GM23338 (cell line): ENCODE data around the gene SREBF2. TPM values are rescaled to one million over a fixed set of nuclear protein-coding genes. Genes with fewer than 3 reads are reported as not detected.

Experiments
- ATAC-seq: fragments of 200-7000 bp; cut with Tn5 transposase; 3 replicates; pipeline ENCODE4 v1.9.1; 2020
- DNase-seq: peaks from one replicate; pipeline ENCODE4 v3.0.0-alpha.2; 2015; ENCODE audit warnings: low spot score
- H2AFZ ChIP-seq: fragments of 200-600 bp; sonication (generic); 2 replicates; pipeline ENCODE4 v1.8.0; 2016; ENCODE audit warnings: antibody characterized with exemption, mild to moderate bottlenecking, moderate library complexity
- H3F3A ChIP-seq: fragments of 200-600 bp; sonication (generic); replicated peaks from 2 replicates; pipeline ENCODE4 v1.8.0; 2017; ENCODE audit warnings: antibody characterized with exemption, mixed run types, low read depth
- H3K27ac ChIP-seq: fragments of 200-600 bp; sonication (generic); 2 replicates; pipeline ENCODE4 v1.6.1; 2016; ENCODE audit warnings: low read depth
- H3K27me3 ChIP-seq: fragments of 200-600 bp; sonication (generic); 2 replicates; pipeline ENCODE4 v1.8.0; 2016; ENCODE audit warnings: mild to moderate bottlenecking, mixed run types, moderate library complexity; ENCODE audit not compliant: insufficient read depth
- H3K36me3 ChIP-seq: fragments of 200-600 bp; sonication (generic); 2 replicates; pipeline ENCODE4 v1.8.0; 2016; ENCODE audit warnings: mild to moderate bottlenecking; ENCODE audit not compliant: insufficient read depth
- H3K4me1 ChIP-seq: fragments of 200-600 bp; sonication (generic); 2 replicates; pipeline ENCODE4 v1.8.0; 2016; ENCODE audit warnings: mild to moderate bottlenecking, moderate library complexity; ENCODE audit not compliant: insufficient read depth
- H3K4me2 ChIP-seq: fragments of 200-600 bp; sonication (generic); 2 replicates; pipeline ENCODE4 v1.7.1; 2017; ENCODE audit warnings: mixed run types
- H3K4me3 ChIP-seq: fragments of 200-600 bp; sonication (generic); 2 replicates; pipeline ENCODE4 v1.6.1; 2016; ENCODE audit warnings: mixed run types
- H3K79me2 ChIP-seq: fragments of 200-600 bp; sonication (generic); replicated peaks from 2 replicates; pipeline ENCODE4 v1.8.0; 2017; ENCODE audit warnings: mild to moderate bottlenecking; ENCODE audit not compliant: insufficient read depth
- H3K9me2 ChIP-seq: fragments of 200-600 bp; sonication (generic); 2 replicates; pipeline ENCODE4 v1.8.0; 2017; ENCODE audit not compliant: insufficient read depth
- H4K20me1 ChIP-seq: fragments of 200-600 bp; sonication (generic); replicated peaks from 2 replicates; pipeline ENCODE4 v1.8.0; 2017; ENCODE audit warnings: mild to moderate bottlenecking; ENCODE audit not compliant: insufficient read depth
- H3K27ac Mint-ChIP-seq: 2 replicates; pipeline ENCODE4 v1.8.0; 2020; ENCODE audit warnings: inconsistent platforms, mild to moderate bottlenecking, moderate library complexity, mixed read lengths
- H3K27me3 Mint-ChIP-seq: 3 replicates; pipeline ENCODE4 v1.8.0; 2022; ENCODE audit warnings: low read depth, mild to moderate bottlenecking, moderate library complexity, mixed read lengths, inconsistent platforms; ENCODE audit not compliant: insufficient read depth, poor library complexity
- H3K36me3 Mint-ChIP-seq: 3 replicates; pipeline ENCODE4 v1.8.0; 2021; ENCODE audit warnings: low read depth, mild to moderate bottlenecking, inconsistent platforms, moderate library complexity, mixed read lengths
- H3K4me1 Mint-ChIP-seq: 3 replicates; pipeline ENCODE4 v1.8.0; 2020; ENCODE audit warnings: mild to moderate bottlenecking, inconsistent platforms, mixed read lengths
- H3K4me3 Mint-ChIP-seq: 3 replicates; pipeline ENCODE4 v1.8.0; 2021; ENCODE audit warnings: moderate library complexity, mild to moderate bottlenecking, inconsistent platforms, mixed read lengths
- H3K9me3 Mint-ChIP-seq: 3 replicates; pipeline ENCODE4 v1.8.0; 2020; ENCODE audit warnings: moderate library complexity, mild to moderate bottlenecking, inconsistent platforms, mixed read lengths
- CREB1 ChIP-seq: fragments of 250-450 bp; sonication (Bioruptor Pico); IDR thresholded peaks from 2 replicates; pipeline ENCODE4 v1.5.0; 2020; ENCODE audit warnings: low read depth, mild to moderate bottlenecking, moderate library complexity
- ETS1 ChIP-seq: IDR thresholded peaks from 2 replicates; pipeline ENCODE4 v1.6.1; 2016; ENCODE audit warnings: antibody characterized with exemption
- EZH2 ChIP-seq: fragments of 200-600 bp; sonication (generic); IDR thresholded peaks from one replicate; pipeline ENCODE4 v1.8.0; 2017; ENCODE audit warnings: antibody characterized with exemption, mild to moderate bottlenecking, low read depth; ENCODE audit not compliant: unreplicated experiment
- EZH2phosphoT487 ChIP-seq: fragments of 200-600 bp; sonication (generic); IDR thresholded peaks from one replicate; pipeline ENCODE4 v1.8.1; 2018; ENCODE audit warnings: antibody characterized with exemption; ENCODE audit not compliant: unreplicated experiment
- JUNB ChIP-seq: IDR thresholded peaks from one replicate; pipeline ENCODE4 v1.6.1; 2016; ENCODE audit warnings: antibody characterized with exemption; ENCODE audit not compliant: unreplicated experiment
- NANOG ChIP-seq: IDR thresholded peaks from 2 replicates; pipeline ENCODE4 v1.6.1; 2016; ENCODE audit warnings: antibody characterized with exemption, borderline replicate concordance
- POLR2AphosphoS5 ChIP-seq: IDR thresholded peaks from 2 replicates; pipeline ENCODE4 v1.6.1; 2016; ENCODE audit warnings: antibody characterized with exemption, low read depth
- STAT1 ChIP-seq: IDR thresholded peaks from one replicate; pipeline ENCODE4 v1.6.1; 2016; ENCODE audit warnings: antibody characterized with exemption; ENCODE audit not compliant: unreplicated experiment
- ZNF114 ChIP-seq: fragments of 250-450 bp; sonication (Bioruptor Pico); IDR thresholded peaks from 2 replicates; pipeline ENCODE4 v1.5.0; 2020; ENCODE audit warnings: mild to moderate bottlenecking, moderate library complexity
- ZNF331 ChIP-seq: fragments of 250-450 bp; sonication (Bioruptor Pico); IDR thresholded peaks from 2 replicates; pipeline ENCODE4 v1.5.0; 2020; ENCODE audit warnings: low read depth, mild to moderate bottlenecking, moderate library complexity
- polyA plus RNA-seq: library from polyadenylated mRNA; unstranded; fragments of >200 nt; fragmentation: Nextera tagmentation; extraction: Ambion mirVana; gene quantifications from 2 replicates; pipeline ENCODE4 v1.2.1, GENCODE V29; 2016
- total RNA-seq: library from RNA; depleted of rRNA; stranded (reverse); fragments of >200 nt; shearing (Covaris generic); gene quantifications from 2 replicates; pipeline ENCODE4 v1.2.3, GENCODE V29; 2014
- TF ChIP-seq, protein P1 (sequence below), 2 experiments: fragments of 200-600 bp in 1 of 2; sonication (generic) in 1 of 2; conservative IDR thresholded peaks; 2 replicates each; pipeline versions ENCODE4 v1.5.1 to v1.6.1; 2016 to 2017; ENCODE audit warnings: antibody characterized with exemption in 2 of 2, low read depth in 2 of 2, mild to moderate bottlenecking in 2 of 2, moderate library complexity in 1 of 2
- TF ChIP-seq, protein P2 (sequence below): fragments of 250-450 bp; sonication (Bioruptor Pico); IDR thresholded peaks from 2 replicates; pipeline ENCODE4 v1.5.0; 2020; ENCODE audit warnings: mild to moderate bottlenecking, moderate library complexity
- TF ChIP-seq, protein P3 (sequence below): IDR thresholded peaks from one replicate; pipeline ENCODE4 v1.6.1; 2018; ENCODE audit warnings: antibody characterized with exemption; ENCODE audit not compliant: unreplicated experiment

The SREBF2 gene
- total and polyA plus RNA-seq, 2 experiments from 2014 or later = 48.7 to 163 TPM

GRCh38 chr22:41902016-41902415, 69.1 kb downstream of the SREBF2 start:
- no peak for TF ChIP-seq JUNB
- TF ChIP-seq ETS1 = no peak
- TF ChIP-seq ZNF114 (CRISPR knock-in tag) = no peak
- TF ChIP-seq CREB1 (CRISPR knock-in tag) = no peak
- TF ChIP-seq, protein P1, sequence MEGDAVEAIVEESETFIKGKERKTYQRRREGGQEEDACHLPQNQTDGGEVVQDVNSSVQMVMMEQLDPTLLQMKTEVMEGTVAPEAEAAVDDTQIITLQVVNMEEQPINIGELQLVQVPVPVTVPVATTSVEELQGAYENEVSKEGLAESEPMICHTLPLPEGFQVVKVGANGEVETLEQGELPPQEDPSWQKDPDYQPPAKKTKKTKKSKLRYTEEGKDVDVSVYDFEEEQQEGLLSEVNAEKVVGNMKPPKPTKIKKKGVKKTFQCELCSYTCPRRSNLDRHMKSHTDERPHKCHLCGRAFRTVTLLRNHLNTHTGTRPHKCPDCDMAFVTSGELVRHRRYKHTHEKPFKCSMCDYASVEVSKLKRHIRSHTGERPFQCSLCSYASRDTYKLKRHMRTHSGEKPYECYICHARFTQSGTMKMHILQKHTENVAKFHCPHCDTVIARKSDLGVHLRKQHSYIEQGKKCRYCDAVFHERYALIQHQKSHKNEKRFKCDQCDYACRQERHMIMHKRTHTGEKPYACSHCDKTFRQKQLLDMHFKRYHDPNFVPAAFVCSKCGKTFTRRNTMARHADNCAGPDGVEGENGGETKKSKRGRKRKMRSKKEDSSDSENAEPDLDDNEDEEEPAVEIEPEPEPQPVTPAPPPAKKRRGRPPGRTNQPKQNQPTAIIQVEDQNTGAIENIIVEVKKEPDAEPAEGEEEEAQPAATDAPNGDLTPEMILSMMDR (conservative IDR thresholded peaks at IDR 0.05; ENCODE audit: low read depth in 2 of 2) = no peak
- no peak for TF ChIP-seq STAT1
- no peak for TF ChIP-seq POLR2AphosphoS5
- no peak for TF ChIP-seq EZH2
- TF ChIP-seq NANOG = no peak
- no peak for TF ChIP-seq EZH2phosphoT487
- TF ChIP-seq, protein P2, sequence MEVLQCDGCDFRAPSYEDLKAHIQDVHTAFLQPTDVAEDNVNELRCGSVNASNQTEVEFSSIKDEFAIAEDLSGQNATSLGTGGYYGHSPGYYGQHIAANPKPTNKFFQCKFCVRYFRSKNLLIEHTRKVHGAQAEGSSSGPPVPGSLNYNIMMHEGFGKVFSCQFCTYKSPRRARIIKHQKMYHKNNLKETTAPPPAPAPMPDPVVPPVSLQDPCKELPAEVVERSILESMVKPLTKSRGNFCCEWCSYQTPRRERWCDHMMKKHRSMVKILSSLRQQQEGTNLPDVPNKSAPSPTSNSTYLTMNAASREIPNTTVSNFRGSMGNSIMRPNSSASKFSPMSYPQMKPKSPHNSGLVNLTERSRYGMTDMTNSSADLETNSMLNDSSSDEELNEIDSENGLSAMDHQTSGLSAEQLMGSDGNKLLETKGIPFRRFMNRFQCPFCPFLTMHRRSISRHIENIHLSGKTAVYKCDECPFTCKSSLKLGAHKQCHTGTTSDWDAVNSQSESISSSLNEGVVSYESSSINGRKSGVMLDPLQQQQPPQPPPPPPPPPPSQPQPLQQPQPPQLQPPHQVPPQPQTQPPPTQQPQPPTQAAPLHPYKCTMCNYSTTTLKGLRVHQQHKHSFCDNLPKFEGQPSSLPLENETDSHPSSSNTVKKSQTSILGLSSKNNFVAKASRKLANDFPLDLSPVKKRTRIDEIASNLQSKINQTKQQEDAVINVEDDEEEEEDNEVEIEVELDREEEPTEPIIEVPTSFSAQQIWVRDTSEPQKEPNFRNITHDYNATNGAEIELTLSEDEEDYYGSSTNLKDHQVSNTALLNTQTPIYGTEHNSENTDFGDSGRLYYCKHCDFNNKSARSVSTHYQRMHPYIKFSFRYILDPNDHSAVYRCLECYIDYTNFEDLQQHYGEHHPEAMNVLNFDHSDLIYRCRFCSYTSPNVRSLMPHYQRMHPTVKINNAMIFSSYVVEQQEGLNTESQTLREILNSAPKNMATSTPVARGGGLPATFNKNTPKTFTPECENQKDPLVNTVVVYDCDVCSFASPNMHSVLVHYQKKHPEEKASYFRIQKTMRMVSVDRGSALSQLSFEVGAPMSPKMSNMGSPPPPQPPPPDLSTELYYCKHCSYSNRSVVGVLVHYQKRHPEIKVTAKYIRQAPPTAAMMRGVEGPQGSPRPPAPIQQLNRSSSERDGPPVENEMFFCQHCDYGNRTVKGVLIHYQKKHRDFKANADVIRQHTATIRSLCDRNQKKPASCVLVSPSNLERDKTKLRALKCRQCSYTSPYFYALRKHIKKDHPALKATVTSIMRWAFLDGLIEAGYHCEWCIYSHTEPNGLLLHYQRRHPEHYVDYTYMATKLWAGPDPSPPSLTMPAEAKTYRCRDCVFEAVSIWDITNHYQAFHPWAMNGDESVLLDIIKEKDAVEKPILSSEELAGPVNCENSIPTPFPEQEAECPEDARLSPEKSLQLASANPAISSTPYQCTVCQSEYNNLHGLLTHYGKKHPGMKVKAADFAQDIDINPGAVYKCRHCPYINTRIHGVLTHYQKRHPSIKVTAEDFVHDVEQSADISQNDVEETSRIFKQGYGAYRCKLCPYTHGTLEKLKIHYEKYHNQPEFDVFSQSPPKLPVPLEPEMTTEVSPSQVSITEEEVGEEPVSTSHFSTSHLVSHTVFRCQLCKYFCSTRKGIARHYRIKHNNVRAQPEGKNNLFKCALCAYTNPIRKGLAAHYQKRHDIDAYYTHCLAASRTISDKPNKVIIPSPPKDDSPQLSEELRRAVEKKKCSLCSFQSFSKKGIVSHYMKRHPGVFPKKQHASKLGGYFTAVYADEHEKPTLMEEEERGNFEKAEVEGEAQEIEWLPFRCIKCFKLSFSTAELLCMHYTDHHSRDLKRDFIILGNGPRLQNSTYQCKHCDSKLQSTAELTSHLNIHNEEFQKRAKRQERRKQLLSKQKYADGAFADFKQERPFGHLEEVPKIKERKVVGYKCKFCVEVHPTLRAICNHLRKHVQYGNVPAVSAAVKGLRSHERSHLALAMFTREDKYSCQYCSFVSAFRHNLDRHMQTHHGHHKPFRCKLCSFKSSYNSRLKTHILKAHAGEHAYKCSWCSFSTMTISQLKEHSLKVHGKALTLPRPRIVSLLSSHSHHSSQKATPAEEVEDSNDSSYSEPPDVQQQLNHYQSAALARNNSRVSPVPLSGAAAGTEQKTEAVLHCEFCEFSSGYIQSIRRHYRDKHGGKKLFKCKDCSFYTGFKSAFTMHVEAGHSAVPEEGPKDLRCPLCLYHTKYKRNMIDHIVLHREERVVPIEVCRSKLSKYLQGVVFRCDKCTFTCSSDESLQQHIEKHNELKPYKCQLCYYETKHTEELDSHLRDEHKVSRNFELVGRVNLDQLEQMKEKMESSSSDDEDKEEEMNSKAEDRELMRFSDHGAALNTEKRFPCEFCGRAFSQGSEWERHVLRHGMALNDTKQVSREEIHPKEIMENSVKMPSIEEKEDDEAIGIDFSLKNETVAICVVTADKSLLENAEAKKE (CRISPR knock-in tag) = no peak
- TF ChIP-seq ZNF331 (CRISPR knock-in tag) = no peak
- TF ChIP-seq, protein P3, sequence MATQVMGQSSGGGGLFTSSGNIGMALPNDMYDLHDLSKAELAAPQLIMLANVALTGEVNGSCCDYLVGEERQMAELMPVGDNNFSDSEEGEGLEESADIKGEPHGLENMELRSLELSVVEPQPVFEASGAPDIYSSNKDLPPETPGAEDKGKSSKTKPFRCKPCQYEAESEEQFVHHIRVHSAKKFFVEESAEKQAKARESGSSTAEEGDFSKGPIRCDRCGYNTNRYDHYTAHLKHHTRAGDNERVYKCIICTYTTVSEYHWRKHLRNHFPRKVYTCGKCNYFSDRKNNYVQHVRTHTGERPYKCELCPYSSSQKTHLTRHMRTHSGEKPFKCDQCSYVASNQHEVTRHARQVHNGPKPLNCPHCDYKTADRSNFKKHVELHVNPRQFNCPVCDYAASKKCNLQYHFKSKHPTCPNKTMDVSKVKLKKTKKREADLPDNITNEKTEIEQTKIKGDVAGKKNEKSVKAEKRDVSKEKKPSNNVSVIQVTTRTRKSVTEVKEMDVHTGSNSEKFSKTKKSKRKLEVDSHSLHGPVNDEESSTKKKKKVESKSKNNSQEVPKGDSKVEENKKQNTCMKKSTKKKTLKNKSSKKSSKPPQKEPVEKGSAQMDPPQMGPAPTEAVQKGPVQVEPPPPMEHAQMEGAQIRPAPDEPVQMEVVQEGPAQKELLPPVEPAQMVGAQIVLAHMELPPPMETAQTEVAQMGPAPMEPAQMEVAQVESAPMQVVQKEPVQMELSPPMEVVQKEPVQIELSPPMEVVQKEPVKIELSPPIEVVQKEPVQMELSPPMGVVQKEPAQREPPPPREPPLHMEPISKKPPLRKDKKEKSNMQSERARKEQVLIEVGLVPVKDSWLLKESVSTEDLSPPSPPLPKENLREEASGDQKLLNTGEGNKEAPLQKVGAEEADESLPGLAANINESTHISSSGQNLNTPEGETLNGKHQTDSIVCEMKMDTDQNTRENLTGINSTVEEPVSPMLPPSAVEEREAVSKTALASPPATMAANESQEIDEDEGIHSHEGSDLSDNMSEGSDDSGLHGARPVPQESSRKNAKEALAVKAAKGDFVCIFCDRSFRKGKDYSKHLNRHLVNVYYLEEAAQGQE = no peak
- no peak for DNase-seq
- Histone ChIP-seq H3K36me3 (peaks cover 23% of the 10 kb centered on the region), H4K20me1 (peaks cover 11% of the 10 kb centered on the region), H2AFZ (no peak overlapping the region), H3K79me2 (no peaks in the 10 kb centered on the region), H3K4me1 (no peaks in the 10 kb centered on the region), H3K4me3 (no peak overlapping the region), H3K4me2 (no peak overlapping the region), H3F3A (peaks cover 1% of the 10 kb centered on the region; the same call in 1 of the 2 replicates), H3K27ac (no peak overlapping the region), H3K27me3 (no peaks in the 10 kb centered on the region), H3K9me2 (no peaks in the 10 kb centered on the region)
- Mint-ChIP-seq H3K9me3 (no peaks in the 10 kb centered on the region), H3K27ac (no peak overlapping the region), H3K27me3 (peaks cover 16% of the 10 kb centered on the region), H3K36me3 (peaks cover 62% of the 10 kb centered on the region), H3K4me3 (no peak overlapping the region), H3K4me1 (no peaks in the 10 kb centered on the region)
- ATAC-seq = no peak
